Neural cell (in vitro differentiated cells): ENCODE measurements around the gene OR4F15.

ENCODE experiments used
- CTCF ChIP-seq: fragments of 450-650 bp; IDR thresholded peaks from 2 replicates; pipeline ENCODE4 v1.5.1; 2014; ENCODE audit warnings: antibody characterized with exemption, mild to moderate bottlenecking, moderate library complexity; ENCODE audit not compliant: poor library complexity, severe bottlenecking
- EP300 ChIP-seq: fragments of 450-650 bp; conservative IDR thresholded peaks from 2 replicates; pipeline ENCODE4 v1.6.1; 2014; ENCODE audit warnings: antibody characterized with exemption, mild to moderate bottlenecking, moderate library complexity; ENCODE audit not compliant: poor library complexity, severe bottlenecking

DNA sequence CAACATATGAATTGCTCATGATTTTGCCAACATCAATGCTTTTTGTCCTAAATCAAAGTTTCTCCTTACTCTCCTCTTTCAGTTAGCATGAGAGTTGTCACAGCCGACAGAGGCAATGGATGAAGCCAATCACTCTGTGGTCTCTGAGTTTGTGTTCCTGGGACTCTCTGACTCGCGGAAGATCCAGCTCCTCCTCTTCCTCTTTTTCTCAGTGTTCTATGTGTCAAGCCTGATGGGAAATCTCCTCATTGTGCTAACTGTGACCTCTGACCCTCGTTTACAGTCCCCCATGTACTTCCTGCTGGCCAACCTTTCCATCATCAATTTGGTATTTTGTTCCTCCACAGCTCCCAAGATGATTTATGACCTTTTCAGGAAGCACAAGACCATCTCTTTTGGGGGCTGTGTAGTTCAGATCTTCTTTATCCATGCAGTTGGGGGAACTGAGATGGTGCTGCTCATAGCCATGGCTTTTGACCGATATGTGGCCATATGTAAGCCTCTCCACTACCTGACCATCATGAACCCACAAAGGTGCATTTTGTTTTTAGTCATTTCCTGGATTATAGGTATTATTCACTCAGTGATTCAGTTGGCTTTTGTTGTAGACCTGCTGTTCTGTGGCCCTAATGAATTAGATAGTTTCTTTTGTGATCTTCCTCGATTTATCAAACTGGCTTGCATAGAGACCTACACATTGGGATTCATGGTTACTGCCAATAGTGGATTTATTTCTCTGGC, 6.2 kb upstream of the OR4F15 start:
- no peak for TF ChIP-seq EP300
- no peak for TF ChIP-seq CTCF
